Superior temporal gyrus (tissue), 1 donor: ENCODE measurements around the gene UBAP2.

Experiments
- DNase-seq: peaks from one replicate; pipeline ENCODE4 v3.0.0-alpha.2; 2016; ENCODE audit errors: extremely low spot score

UBAP2 gene

GRCh38 chr9:33924978-33925797, 123.5 kb downstream of the UBAP2 start:
- DNase-seq, result peak; percentile 84

- DNase-seq, result no peak
Measured at GRCh38 chr9:33923998-33924701, 124.5 kb downstream of the UBAP2 start.

GRCh38 chr9:33923079-33923478, 125.6 kb downstream of the UBAP2 start:
- DNase-seq, result no peak

- DNase-seq, result no peak
Measured at GRCh38 chr9:33921967-33922895, 126.5 kb downstream of the UBAP2 start.

GRCh38 chr9:33919276-33919897, 129.3 kb downstream of the UBAP2 start:
- DNase-seq, result no peak

GRCh38 chr9:33917036-33917435, 131.7 kb downstream of the UBAP2 start:
- DNase-seq, result no peak

GRCh38 chr9:33914887-33915628, 133.6 kb downstream of the UBAP2 start:
- DNase-seq, result no peak

GRCh38 chr9:33913541-33913940, 135.1 kb downstream of the UBAP2 start:
- DNase-seq, result no peak

GRCh38 chr9:33908749-33909148, 139.9 kb downstream of the UBAP2 start:
- DNase-seq, result no peak

GRCh38 chr9:33908114-33908513, 140.6 kb downstream of the UBAP2 start:
- DNase-seq, result no peak

GRCh38 chr9:33907347-33907746, 141.3 kb downstream of the UBAP2 start:
- DNase-seq, result no peak

- DNase-seq, result no peak
Measured at GRCh38 chr9:33906769-33907168, 141.9 kb downstream of the UBAP2 start.

GRCh38 chr9:33905137-33905536, 143.6 kb downstream of the UBAP2 start:
- DNase-seq, result no peak

GRCh38 chr9:33903157-33903780, 145.4 kb downstream of the UBAP2 start:
- no peak for DNase-seq

GRCh38 chr9:33894316-33894715, 154.4 kb downstream of the UBAP2 start:
- no peak for DNase-seq

- DNase-seq, result no peak
Measured at GRCh38 chr9:33893861-33894260, 154.8 kb downstream of the UBAP2 start.

GRCh38 chr9:33885948-33886347, 162.7 kb downstream of the UBAP2 start:
- no peak for DNase-seq

GRCh38 chr9:33884856-33885701, 163.6 kb downstream of the UBAP2 start:
- DNase-seq, result no peak

- no peak for DNase-seq
Measured at GRCh38 chr9:33881635-33882034, 167.1 kb downstream of the UBAP2 start.
